ENCODE measurements around the gene KRT34.
A peak's percentile ranks its signal among the peaks of the same experiment; 100 is the strongest.

The KRT34 gene

DNA sequence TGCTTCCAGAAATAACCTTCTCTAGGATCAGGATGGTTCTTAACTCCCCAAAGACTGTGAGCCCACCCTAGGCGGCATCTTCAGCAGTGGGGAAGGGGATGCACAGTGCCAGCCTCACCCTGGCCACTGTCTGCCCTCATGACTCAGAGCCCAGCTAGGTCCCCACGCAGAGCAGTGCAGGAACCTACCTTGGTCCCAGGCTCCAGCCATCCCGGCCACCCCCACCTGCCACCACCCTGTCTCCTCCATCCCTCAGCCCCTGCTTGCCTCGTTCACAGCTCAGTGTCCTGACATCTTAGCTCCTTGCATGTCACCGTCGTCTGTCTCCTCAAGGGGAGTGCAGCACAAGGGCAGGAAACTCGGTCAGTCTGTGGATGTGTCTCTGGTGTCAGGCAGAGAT, 50.5 kb downstream of the KRT34 start:
- Histone ChIP-seq H3K79me2 (ENCODE audit: insufficient read depth, low read length) (no peaks in the 10 kb centered on the region), H3K9me2 (replicated peaks; ENCODE audit: insufficient read depth, low read length) (no peaks in the 10 kb centered on the region), H2AFZ (ENCODE audit: low read depth, low read length, severe bottlenecking) (no peak overlapping the region), H3K9me3 (ENCODE audit: insufficient read depth, low read length) (no peaks in the 10 kb centered on the region), H3K27ac (ENCODE audit: low read depth, low read length) (no peak overlapping the region), H3K27me3 (ENCODE audit: low read length) (no peaks in the 10 kb centered on the region), H3K36me3 (ENCODE audit: low read length) (no peaks in the 10 kb centered on the region), H3K4me2 (ENCODE audit: low read depth, low read length, poor library complexity, severe bottlenecking) (no peak overlapping the region), H3F3A (ENCODE audit: insufficient read depth) (no peaks in the 10 kb centered on the region), H3K4me3 (ENCODE audit: insufficient read depth, low read length, poor library complexity, severe bottlenecking) (no peak overlapping the region), H4K20me1 (ENCODE audit: low read depth, low read length) (no peaks in the 10 kb centered on the region), H3K9ac (ENCODE audit: low read length) (no peak overlapping the region)
- TF ChIP-seq, protein P1, sequence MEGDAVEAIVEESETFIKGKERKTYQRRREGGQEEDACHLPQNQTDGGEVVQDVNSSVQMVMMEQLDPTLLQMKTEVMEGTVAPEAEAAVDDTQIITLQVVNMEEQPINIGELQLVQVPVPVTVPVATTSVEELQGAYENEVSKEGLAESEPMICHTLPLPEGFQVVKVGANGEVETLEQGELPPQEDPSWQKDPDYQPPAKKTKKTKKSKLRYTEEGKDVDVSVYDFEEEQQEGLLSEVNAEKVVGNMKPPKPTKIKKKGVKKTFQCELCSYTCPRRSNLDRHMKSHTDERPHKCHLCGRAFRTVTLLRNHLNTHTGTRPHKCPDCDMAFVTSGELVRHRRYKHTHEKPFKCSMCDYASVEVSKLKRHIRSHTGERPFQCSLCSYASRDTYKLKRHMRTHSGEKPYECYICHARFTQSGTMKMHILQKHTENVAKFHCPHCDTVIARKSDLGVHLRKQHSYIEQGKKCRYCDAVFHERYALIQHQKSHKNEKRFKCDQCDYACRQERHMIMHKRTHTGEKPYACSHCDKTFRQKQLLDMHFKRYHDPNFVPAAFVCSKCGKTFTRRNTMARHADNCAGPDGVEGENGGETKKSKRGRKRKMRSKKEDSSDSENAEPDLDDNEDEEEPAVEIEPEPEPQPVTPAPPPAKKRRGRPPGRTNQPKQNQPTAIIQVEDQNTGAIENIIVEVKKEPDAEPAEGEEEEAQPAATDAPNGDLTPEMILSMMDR (IDR thresholded peaks at IDR 0.05; ENCODE audit: insufficient read depth, low read length, poor library complexity, severe bottlenecking), result no peak
- TF ChIP-seq EZH2phosphoT487 (conservative IDR thresholded peaks at IDR 0.05; ENCODE audit: low read length), result no peak

- Histone ChIP-seq H4K20me1 (ENCODE audit: low read depth, low read length) (no peaks in the 10 kb centered on the region), H3K9me2 (replicated peaks; ENCODE audit: insufficient read depth, low read length) (no peaks in the 10 kb centered on the region), H3K9ac (ENCODE audit: low read length) (no peak overlapping the region), H3K27ac (ENCODE audit: low read depth, low read length) (no peak overlapping the region), H3F3A (ENCODE audit: insufficient read depth) (no peaks in the 10 kb centered on the region), H3K36me3 (ENCODE audit: low read length) (no peaks in the 10 kb centered on the region), H3K4me3 (ENCODE audit: insufficient read depth, low read length, poor library complexity, severe bottlenecking) (no peak overlapping the region), H2AFZ (ENCODE audit: low read depth, low read length, severe bottlenecking) (no peak overlapping the region), H3K9me3 (ENCODE audit: insufficient read depth, low read length) (no peaks in the 10 kb centered on the region), H3K79me2 (ENCODE audit: insufficient read depth, low read length) (no peaks in the 10 kb centered on the region), H3K27me3 (ENCODE audit: low read length) (no peaks in the 10 kb centered on the region), H3K4me2 (ENCODE audit: low read depth, low read length, poor library complexity, severe bottlenecking) (no peak overlapping the region)
- TF ChIP-seq, protein P1 (IDR thresholded peaks at IDR 0.05; ENCODE audit: insufficient read depth, low read length, poor library complexity, severe bottlenecking), result peak; percentile 28
- no peak for TF ChIP-seq EZH2phosphoT487 (conservative IDR thresholded peaks at IDR 0.05; ENCODE audit: low read length)
Observed at GRCh38 chr17:41329279-41329948, 52.7 kb downstream of the KRT34 start.

- Histone ChIP-seq H3K79me2 (ENCODE audit: insufficient read depth, low read length) (no peaks in the 10 kb centered on the region), H4K20me1 (ENCODE audit: low read depth, low read length) (no peaks in the 10 kb centered on the region), H3K36me3 (ENCODE audit: low read length) (no peaks in the 10 kb centered on the region), H3K4me2 (ENCODE audit: low read depth, low read length, poor library complexity, severe bottlenecking) (no peak overlapping the region), H3K9ac (ENCODE audit: low read length) (no peak overlapping the region), H3K27ac (ENCODE audit: low read depth, low read length) (no peak overlapping the region), H3K9me2 (replicated peaks; ENCODE audit: insufficient read depth, low read length) (no peaks in the 10 kb centered on the region), H3K27me3 (ENCODE audit: low read length) (no peaks in the 10 kb centered on the region), H3F3A (ENCODE audit: insufficient read depth) (no peaks in the 10 kb centered on the region), H3K9me3 (ENCODE audit: insufficient read depth, low read length) (no peaks in the 10 kb centered on the region), H3K4me3 (ENCODE audit: insufficient read depth, low read length, poor library complexity, severe bottlenecking) (no peak overlapping the region), H2AFZ (ENCODE audit: low read depth, low read length, severe bottlenecking) (no peak overlapping the region)
- no peak for TF ChIP-seq EZH2phosphoT487 (conservative IDR thresholded peaks at IDR 0.05; ENCODE audit: low read length)
- TF ChIP-seq, protein P1 (IDR thresholded peaks at IDR 0.05; ENCODE audit: insufficient read depth, low read length, poor library complexity, severe bottlenecking), result no peak
Observed at GRCh38 chr17:41328207-41328606, 53.9 kb downstream of the KRT34 start.
